HUDEP-2 (cell line): ENCODE data around the gene PYCR2.
"Not testable (repeated sequence)": the region's sequence is repeated elsewhere in the genome, so short reads cannot be mapped to it uniquely, and the experiment has no call there.

ENCODE experiments used
- DNase-seq, 76 experiments: peaks; one replicate each; lab custom pipeline; 2025; ENCODE audit not compliant: unreplicated experiment in 76 of 76; lab: John Stamatoyannopoulos, UW

PYCR2 gene

DNA sequence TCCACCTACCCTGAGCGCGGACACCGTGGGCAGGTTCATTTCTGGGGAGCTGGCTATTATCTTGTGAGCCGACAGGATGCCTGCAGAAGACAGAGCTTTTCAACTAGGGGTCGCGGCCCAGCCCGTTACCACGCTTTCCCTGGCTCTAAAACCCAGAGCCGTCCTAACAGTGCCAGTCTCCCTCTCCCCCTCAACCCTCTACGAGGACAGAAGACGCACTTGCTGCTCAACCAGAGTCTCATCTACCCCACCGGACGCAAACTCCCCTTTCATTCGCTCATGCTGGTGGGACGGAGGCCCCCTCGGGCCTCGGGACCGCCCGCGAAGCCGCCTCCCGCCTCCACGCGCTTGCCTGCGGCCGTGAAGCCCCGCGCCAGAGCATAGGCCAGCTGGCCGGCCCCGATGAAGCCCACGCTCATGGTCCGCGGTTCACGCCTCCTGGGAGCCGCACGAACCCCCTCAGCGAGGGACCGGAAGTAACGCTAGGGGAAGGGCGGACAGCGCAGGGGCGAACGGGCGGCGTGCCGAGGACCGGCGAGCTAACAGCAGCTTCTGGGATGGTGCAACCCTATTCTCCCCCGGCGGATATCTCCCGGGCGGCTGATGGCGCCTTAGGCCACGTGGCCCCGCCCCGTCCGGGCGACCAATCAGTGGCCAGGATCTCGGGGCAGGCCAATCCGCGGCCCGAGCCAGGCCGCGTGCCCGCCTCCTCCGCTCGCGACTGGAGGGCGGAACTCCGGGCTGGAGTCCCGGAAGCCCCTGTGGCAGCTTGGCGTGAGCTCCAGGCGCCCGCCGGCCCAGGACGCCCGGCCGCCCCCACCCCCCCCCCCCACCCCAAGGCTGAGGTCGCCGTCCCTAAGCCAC is at the start of gene PYCR2:
Gene PYCR2, minus strand, starts transcription at position 559 of the 864 bp plus-strand sequence. Its CDS starts 140 bp downstream, at position 419.
- DNase-seq = peak; percentile 15 to 96 (median 91)

- peak in 2 of 76 experiments; percentile 15 to 25 for DNase-seq
These were observed 49.1 kb upstream of the PYCR2 start for GRCh38 chr1:225973158-225973557.

DNA sequence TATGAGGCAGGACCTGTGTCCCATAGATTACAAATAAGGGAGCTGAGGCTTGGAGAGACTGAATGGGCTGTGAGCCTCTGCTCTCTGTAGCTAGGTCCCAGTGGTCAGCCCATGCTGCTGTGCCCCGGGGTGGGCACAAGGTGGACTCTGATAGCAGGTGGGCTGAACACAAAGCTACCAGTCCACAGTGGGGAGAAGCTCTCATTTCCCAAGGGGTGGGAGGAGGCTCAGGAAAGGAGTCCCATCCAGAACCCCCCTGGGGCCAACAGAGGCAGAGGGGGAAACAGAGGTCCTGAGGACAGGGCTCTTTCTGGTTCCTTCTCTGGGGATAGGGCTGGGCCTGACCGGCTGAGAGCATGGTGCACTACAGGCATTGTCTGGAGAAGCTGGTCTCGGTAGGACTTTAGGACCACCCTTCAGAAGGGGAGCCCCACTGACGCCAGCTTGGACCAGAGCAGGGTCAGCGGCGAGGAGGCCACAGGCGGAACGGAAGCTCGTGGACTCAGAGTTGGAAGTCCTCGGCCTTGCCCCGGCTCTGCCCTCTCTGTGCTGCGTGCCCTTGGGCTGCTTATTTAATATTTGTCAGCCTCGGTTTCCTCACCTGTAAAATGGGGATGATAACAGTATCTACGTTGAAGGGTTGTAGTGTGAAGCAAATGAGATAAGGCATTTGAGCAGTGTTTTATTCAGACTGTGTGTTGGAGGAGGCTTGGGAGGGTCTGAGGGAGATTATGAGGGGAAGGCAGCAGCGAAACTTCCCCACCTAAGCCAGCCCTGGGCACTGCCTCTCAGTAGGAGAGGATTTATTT is 48.5 kb upstream of the PYCR2 start:
- DNase-seq = no peak

GRCh38 chr1:225970592-225971157 is 46.6 kb upstream of the PYCR2 start:
- not testable (repeated sequence) for DNase-seq

DNA sequence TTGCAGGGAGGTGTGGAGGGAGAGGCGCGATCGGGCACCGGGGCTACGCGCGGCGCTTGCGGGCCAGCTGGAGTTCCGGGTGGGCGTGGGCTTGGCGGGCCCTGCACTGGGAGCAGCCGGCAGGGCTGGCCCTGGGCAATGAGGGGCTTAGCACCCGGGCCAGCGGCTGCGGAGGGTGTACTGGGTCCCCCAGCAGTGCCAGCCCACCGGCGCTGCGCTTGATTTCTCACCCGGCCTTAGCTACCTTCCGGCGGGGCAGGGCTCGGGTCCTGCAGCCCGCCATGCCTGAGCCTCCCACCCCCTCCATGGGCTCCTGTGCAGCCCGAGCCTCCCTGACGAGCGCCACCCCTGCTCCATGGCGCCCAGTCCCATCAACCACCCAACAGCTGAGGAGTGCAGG is 45.7 kb upstream of the PYCR2 start:
- not testable (repeated sequence) for DNase-seq

- no peak for DNase-seq
These were observed 41.2 kb upstream of the PYCR2 start for GRCh38 chr1:225965231-225965630.

DNA sequence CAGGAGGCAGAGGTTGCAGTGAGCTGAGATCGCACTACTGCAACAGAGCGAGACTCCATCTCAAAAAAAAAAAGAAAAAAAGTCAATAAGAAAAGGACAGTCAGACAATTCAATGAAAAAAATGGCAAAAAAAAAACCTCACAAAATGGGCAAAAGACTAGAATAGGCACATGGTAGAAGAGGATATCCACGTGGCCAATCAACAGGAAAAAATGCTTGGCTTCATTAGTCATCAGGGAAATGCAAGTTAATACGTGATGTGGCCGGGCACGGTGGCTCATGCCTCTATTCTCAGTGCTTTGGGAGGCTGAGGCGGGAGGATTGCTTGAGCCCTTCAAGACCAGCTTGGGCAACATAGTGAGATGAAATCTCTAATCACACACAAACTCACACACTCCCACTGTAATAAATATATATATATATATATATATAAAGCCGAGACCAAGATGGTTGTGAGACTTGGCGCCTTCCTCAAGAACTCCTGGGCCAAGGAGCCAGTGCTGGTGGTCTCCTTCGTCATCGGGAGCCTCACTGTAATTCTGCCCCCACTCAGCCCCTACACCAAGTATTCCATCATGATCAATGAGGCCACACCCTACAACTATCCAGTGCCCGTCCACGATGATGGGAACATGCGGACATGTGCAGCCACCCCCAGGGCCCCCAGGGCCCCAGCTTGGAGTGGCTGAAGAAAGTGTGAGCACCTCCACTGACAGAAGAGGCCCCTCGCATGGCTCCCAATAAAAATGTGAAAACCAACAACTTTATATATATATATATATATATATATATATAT is 39.9 kb upstream of the PYCR2 start:
- no peak for DNase-seq

GRCh38 chr1:225962440-225962975 is 38.5 kb upstream of the PYCR2 start:
- DNase-seq = peak in 42 of 76 experiments; percentile 5 to 69 (median 34)

- DNase-seq = no peak
These were observed 37.8 kb upstream of the PYCR2 start for GRCh38 chr1:225961659-225962439.

DNA sequence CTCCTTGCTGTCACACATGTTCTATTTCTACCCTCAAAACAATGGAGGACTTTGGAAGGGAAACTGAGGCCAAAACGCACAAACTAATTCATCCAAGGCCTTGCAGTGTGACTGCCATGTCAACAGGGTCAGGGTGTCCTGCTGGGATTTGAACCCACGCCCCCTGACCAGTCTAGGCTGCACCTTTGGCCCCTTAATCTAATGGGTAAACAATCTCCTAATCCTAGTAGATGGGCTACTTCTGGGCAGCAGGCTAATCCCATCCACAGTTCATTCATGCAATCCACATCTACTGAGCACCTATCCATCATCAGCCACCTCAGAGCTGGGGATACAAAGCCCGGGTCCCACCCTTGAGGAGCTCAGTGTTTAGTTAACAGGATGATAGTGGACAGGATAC is 34.0 kb upstream of the PYCR2 start:
- no peak for DNase-seq

- DNase-seq = no peak
These were observed 30.7 kb upstream of the PYCR2 start for GRCh38 chr1:225954753-225955152.

- no peak for DNase-seq
These were observed 29.3 kb upstream of the PYCR2 start for GRCh38 chr1:225953315-225953714.

- DNase-seq = no peak
These were observed 27.0 kb upstream of the PYCR2 start for GRCh38 chr1:225950905-225951497.

GRCh38 chr1:225949041-225949440 is 25.0 kb upstream of the PYCR2 start:
- no peak for DNase-seq

DNA sequence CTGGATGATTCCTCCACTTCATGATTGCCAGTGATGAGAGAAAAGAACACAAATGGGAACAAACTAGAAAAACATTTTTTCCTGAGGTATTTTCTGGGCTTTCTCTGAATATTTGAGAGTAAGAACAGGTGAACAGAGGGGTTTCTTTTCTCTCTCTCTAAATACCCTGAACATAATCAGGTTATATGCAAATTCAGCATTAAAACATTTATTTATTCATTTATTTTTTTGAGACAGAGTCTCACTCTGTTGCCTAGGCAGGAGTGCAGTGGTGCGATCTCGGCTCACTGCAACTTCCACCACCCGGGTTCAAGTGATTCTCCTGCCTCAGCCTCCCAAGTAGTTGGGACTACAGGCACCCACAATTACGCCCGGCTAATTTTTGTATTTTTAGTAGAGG is 22.8 kb upstream of the PYCR2 start:
- DNase-seq = no peak

DNA sequence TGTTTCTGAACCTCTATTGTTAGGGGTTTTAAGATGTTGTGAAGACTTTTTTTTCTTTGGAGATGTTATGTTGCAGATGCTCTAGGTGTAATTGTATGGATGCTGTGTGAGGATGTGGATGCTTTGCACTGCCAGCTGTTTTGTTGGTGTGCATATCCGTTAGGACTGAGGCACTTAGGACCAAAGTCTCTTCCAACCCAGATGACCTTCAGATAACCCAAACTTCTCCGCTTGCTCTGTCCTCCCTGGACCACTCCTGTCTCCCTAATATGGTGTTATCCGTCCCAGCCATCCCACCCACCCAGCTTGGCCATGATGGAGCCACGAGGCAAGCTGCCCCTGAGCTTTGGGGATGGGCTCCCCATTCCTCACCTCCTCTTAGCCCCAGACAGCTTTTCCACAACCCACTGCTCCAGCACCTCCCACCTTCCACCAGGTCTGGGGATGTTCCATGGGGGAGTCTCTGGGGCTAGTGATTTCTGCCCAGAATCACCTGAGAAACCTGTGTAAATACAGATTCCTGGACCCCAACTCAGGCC is 22.1 kb upstream of the PYCR2 start:
- no peak for DNase-seq

DNA sequence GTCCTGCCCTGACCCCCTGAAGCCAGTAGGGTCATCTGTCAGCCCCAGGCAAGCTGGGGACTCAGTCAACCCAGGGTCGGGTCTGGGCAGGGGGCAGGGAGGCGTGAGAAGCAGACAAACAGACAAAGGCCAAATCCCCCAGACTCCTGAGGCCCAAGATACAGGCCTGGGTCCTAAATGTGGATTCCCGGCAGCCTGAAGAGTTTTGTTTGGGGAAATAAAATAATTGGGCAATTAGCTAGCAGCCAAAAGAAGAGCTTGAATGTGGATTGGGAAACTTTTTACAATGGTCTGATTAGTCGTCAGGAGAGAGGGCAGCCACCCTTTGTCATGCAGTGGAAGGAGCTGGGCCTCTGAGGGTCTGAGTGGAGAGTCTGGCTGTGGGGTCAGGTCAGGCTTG is 21.5 kb upstream of the PYCR2 start:
- DNase-seq = no peak

GRCh38 chr1:225944951-225945350 is 20.9 kb upstream of the PYCR2 start:
- no peak for DNase-seq

DNA sequence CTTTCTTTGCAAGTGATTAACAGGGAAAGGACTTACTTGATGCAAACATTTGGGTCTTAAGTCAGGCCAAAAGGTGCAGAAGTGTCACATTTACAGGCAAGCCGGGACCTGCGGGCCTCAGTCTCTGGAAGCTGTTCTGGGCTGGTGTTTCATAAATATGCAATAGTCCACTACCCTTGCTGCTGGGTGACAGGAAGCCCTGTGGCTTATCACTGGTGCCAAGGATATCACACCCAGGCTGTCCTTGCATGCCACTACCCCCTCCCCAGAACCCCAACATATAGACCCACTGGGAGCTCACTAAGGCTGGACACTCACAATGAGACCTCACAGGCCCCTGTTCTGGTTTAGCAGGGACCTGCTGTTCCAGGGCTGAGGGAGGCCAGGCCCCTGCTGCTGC is 20.3 kb upstream of the PYCR2 start:
- no peak for DNase-seq
